ENCODE results near the gene TMPRSS11D.

DNA sequence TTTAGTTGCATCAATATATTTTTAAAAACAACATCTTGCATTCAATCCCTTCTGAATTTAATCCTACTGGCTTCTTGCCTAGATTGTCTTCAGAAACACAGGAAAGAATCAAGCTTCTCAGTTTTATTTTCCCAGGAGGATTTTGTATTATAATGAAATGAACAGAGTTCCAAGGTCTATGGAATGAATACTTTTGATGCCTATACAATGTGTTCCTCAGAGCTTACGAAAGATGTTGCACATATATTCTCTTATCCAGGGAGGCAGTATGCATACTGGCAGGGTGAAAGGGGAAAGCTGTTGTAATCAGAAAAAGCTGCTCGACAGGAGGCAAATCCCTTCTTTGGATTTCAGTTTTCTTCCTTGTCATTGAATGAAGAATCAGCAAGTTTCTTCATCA is 8.8 kb downstream of the TMPRSS11D start:
- TF ChIP-seq TCF12 (IDR thresholded peaks at IDR 0.05; ENCODE audit: low read depth, low read length) (no peak), SUZ12 (IDR thresholded peaks at IDR 0.05; ENCODE audit: low read length) (no peak), FOSL1 (IDR thresholded peaks at IDR 0.05; ENCODE audit: insufficient read depth, low read depth, low read length) (no peak), KDM4A (IDR thresholded peaks at IDR 0.05; ENCODE audit: low read depth, low read length, severe bottlenecking) (no peak), RXRA (IDR thresholded peaks at IDR 0.05; ENCODE audit: insufficient read depth, low read depth, low read length) (no peak), POLR2A (IDR thresholded peaks at IDR 0.05; ENCODE audit: control extremely low read depth in 1 of 2, low read depth in 2 of 2, low read length in 2 of 2) (no peak), CBX5 (IDR thresholded peaks at IDR 0.05; ENCODE audit: low read depth, low read length) (no peak), CEBPB (IDR thresholded peaks at IDR 0.05; ENCODE audit: low read depth, low read length) (no peak), SIN3A (conservative IDR thresholded peaks at IDR 0.05 in 1 of 2, IDR thresholded peaks at IDR 0.05 in 1 of 2; ENCODE audit: low read depth in 1 of 2, low read length in 2 of 2) (no peak), HDAC2 (IDR thresholded peaks at IDR 0.05; ENCODE audit: borderline replicate concordance in 1 of 2, low read depth in 2 of 2, low read length in 2 of 2) (no peak)
- TF ChIP-seq, protein P1, sequence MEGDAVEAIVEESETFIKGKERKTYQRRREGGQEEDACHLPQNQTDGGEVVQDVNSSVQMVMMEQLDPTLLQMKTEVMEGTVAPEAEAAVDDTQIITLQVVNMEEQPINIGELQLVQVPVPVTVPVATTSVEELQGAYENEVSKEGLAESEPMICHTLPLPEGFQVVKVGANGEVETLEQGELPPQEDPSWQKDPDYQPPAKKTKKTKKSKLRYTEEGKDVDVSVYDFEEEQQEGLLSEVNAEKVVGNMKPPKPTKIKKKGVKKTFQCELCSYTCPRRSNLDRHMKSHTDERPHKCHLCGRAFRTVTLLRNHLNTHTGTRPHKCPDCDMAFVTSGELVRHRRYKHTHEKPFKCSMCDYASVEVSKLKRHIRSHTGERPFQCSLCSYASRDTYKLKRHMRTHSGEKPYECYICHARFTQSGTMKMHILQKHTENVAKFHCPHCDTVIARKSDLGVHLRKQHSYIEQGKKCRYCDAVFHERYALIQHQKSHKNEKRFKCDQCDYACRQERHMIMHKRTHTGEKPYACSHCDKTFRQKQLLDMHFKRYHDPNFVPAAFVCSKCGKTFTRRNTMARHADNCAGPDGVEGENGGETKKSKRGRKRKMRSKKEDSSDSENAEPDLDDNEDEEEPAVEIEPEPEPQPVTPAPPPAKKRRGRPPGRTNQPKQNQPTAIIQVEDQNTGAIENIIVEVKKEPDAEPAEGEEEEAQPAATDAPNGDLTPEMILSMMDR (IDR thresholded peaks at IDR 0.05; ENCODE audit: control extremely low read depth in 1 of 3, insufficient read depth in 1 of 3, low read depth in 1 of 3, low read length in 3 of 3) = no peak
